Loucy (cell line): Measurements from ENCODE around the gene OR52A5.

Experiments used
- H2AFZ ChIP-seq: fragments of 200-600 bp; sonication (generic); 2 replicates; pipeline ENCODE4 v1.6.0; 2016; ENCODE audit warnings: antibody characterized with exemption, mild to moderate bottlenecking, low read length, moderate library complexity
- H3F3A ChIP-seq: fragments of 200-600 bp; 2 replicates; pipeline ENCODE4 v1.6.0; 2016; ENCODE audit warnings: antibody characterized with exemption, low read depth, mild to moderate bottlenecking
- H3K27me3 ChIP-seq: fragments of 200-600 bp; sonication (generic); 2 replicates; pipeline ENCODE4 v1.6.1; 2014; ENCODE audit warnings: low read length, mild to moderate bottlenecking; ENCODE audit not compliant: insufficient read depth, poor library complexity, severe bottlenecking
- H3K36me3 ChIP-seq: fragments of 200-600 bp; sonication (generic); 2 replicates; pipeline ENCODE4 v1.6.1; 2016; ENCODE audit warnings: low read length; ENCODE audit not compliant: insufficient read depth
- H3K4me1 ChIP-seq: fragments of 200-600 bp; sonication (generic); 2 replicates; pipeline ENCODE4 v1.5.1; 2014; ENCODE audit warnings: low read length, mild to moderate bottlenecking; ENCODE audit not compliant: insufficient read depth, poor library complexity, severe bottlenecking
- H3K4me2 ChIP-seq: fragments of 200-600 bp; sonication (generic); 2 replicates; pipeline ENCODE4 v1.6.0; 2014; ENCODE audit warnings: antibody characterized with exemption, low read length, low read depth, mild to moderate bottlenecking; ENCODE audit not compliant: poor library complexity, severe bottlenecking
- H3K4me3 ChIP-seq: fragments of 200-600 bp; sonication (generic); 2 replicates; pipeline ENCODE4 v1.5.1; 2014; ENCODE audit warnings: low read length, mild to moderate bottlenecking, mixed read lengths; ENCODE audit not compliant: poor library complexity, severe bottlenecking
- H3K79me2 ChIP-seq: fragments of 200-600 bp; sonication (generic); 2 replicates; pipeline ENCODE4 v1.6.1; 2014; ENCODE audit warnings: low read length; ENCODE audit not compliant: insufficient read depth
- H3K9ac ChIP-seq: fragments of 200-600 bp; sonication (generic); 2 replicates; pipeline ENCODE4 v1.6.0; 2014; ENCODE audit warnings: mild to moderate bottlenecking, low read depth, low read length, moderate library complexity; ENCODE audit not compliant: poor library complexity, severe bottlenecking
- H3K9me2 ChIP-seq: fragments of 200-600 bp; sonication (generic); replicated peaks from 2 replicates; pipeline ENCODE4 v1.6.1; 2016; ENCODE audit warnings: low read depth, low read length, mixed read lengths
- H3K9me3 ChIP-seq: fragments of 200-600 bp; sonication (generic); 2 replicates; pipeline ENCODE4 v1.6.1; 2014; ENCODE audit warnings: mild to moderate bottlenecking, antibody characterized with exemption, low read length, low read depth; ENCODE audit not compliant: insufficient read depth
- H4K20me1 ChIP-seq: fragments of 200-600 bp; sonication (generic); 2 replicates; pipeline ENCODE4 v1.6.0; 2014; ENCODE audit warnings: antibody characterized with exemption, low read length, mild to moderate bottlenecking; ENCODE audit not compliant: insufficient read depth, poor library complexity, severe bottlenecking
- CTCF ChIP-seq: fragments of 200-600 bp; sonication (generic); conservative IDR thresholded peaks from 2 replicates; pipeline ENCODE4 v1.5.1; 2014; ENCODE audit warnings: mild to moderate bottlenecking, antibody characterized with exemption, low read length
- EZH2phosphoT487 ChIP-seq: fragments of 200-600 bp; IDR thresholded peaks from 2 replicates; pipeline ENCODE4 v1.6.1; 2018; ENCODE audit warnings: antibody characterized with exemption, mild to moderate bottlenecking, moderate library complexity, borderline replicate concordance

Gene OR52A5

GRCh38 chr11:5115339-5115738 is 22.8 kb downstream of the OR52A5 start:
- H3K27me3 ChIP-seq, result no peaks in the 10 kb centered on the region
- H3K9me3 ChIP-seq, result no peaks in the 10 kb centered on the region
- no peaks in the 10 kb centered on the region for H3F3A ChIP-seq
- no peaks in the 10 kb centered on the region for H3K4me1 ChIP-seq
- H3K9me2 ChIP-seq, result no peaks in the 10 kb centered on the region
- H3K9ac ChIP-seq, result no peak overlapping the region
- H3K36me3 ChIP-seq, result no peaks in the 10 kb centered on the region
- TF ChIP-seq EZH2phosphoT487 (no peak), CTCF (no peak)
- H2AFZ ChIP-seq, result no peak overlapping the region
- H3K79me2 ChIP-seq, result no peaks in the 10 kb centered on the region
- no peaks in the 10 kb centered on the region for H4K20me1 ChIP-seq
- H3K4me2 ChIP-seq, result no peak overlapping the region
- no peak overlapping the region for H3K4me3 ChIP-seq

- Histone ChIP-seq H2AFZ (no peak overlapping the region), H3K9me3 (no peaks in the 10 kb centered on the region), H3K9ac (no peak overlapping the region), H3K79me2 (no peaks in the 10 kb centered on the region), H3F3A (no peaks in the 10 kb centered on the region), H4K20me1 (no peaks in the 10 kb centered on the region), H3K27me3 (no peaks in the 10 kb centered on the region), H3K4me1 (no peaks in the 10 kb centered on the region), H3K9me2 (no peaks in the 10 kb centered on the region), H3K4me3 (no peak overlapping the region), H3K4me2 (no peak overlapping the region), H3K36me3 (no peaks in the 10 kb centered on the region)
- no peak for TF ChIP-seq CTCF
- no peak for TF ChIP-seq EZH2phosphoT487
These were observed 30.9 kb downstream of the OR52A5 start for GRCh38 chr11:5107285-5107684.

- no peaks in the 10 kb centered on the region for H4K20me1 ChIP-seq
- H3K27me3 ChIP-seq, result no peaks in the 10 kb centered on the region
- TF ChIP-seq EZH2phosphoT487 (no peak), CTCF (no peak)
- no peaks in the 10 kb centered on the region for H3K9me3 ChIP-seq
- H3K9me2 ChIP-seq, result no peaks in the 10 kb centered on the region
- H2AFZ ChIP-seq, result no peak overlapping the region
- no peaks in the 10 kb centered on the region for H3F3A ChIP-seq
- H3K4me1 ChIP-seq, result no peaks in the 10 kb centered on the region
- H3K4me2 ChIP-seq, result no peak overlapping the region
- H3K9ac ChIP-seq, result no peak overlapping the region
- no peak overlapping the region for H3K4me3 ChIP-seq
- H3K79me2 ChIP-seq, result no peaks in the 10 kb centered on the region
- H3K36me3 ChIP-seq, result no peaks in the 10 kb centered on the region
These were observed 35.1 kb downstream of the OR52A5 start for GRCh38 chr11:5103066-5103465.
